ENCODE results near the gene S100A8.

S100A8 gene

DNA sequence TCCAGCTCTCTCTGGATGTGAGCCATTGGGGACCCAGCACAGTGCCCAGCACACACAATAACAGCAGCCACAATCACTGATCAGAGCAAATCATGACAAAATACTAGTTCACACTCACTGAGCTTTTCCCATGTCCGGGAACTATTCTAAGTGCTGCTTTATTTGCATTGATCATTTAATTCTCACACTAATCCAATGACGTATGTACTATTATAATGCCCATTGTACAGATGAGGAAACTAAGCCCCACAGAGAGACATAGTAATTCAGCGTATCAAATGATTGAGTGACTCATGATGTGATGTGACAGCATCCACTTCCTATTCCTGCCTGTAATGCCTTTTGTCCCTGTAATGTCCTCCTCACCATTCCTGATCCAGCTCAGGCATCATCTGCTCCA lies 1.9 kb upstream of the S100A8 start:
- TF ChIP-seq, protein P1, sequence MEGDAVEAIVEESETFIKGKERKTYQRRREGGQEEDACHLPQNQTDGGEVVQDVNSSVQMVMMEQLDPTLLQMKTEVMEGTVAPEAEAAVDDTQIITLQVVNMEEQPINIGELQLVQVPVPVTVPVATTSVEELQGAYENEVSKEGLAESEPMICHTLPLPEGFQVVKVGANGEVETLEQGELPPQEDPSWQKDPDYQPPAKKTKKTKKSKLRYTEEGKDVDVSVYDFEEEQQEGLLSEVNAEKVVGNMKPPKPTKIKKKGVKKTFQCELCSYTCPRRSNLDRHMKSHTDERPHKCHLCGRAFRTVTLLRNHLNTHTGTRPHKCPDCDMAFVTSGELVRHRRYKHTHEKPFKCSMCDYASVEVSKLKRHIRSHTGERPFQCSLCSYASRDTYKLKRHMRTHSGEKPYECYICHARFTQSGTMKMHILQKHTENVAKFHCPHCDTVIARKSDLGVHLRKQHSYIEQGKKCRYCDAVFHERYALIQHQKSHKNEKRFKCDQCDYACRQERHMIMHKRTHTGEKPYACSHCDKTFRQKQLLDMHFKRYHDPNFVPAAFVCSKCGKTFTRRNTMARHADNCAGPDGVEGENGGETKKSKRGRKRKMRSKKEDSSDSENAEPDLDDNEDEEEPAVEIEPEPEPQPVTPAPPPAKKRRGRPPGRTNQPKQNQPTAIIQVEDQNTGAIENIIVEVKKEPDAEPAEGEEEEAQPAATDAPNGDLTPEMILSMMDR (IDR thresholded peaks at IDR 0.05; ENCODE audit: low read depth, low read length, missing control alignments): no peak
- in situ Hi-C loops (cut with HindIII; ENCODE audit: low sequenced_read_pairs): no loop called here
- no peak for DNase-seq (ENCODE audit: low read depth)
- no peak overlapping the region for H3K4me3 ChIP-seq (ENCODE audit: low read depth, low read length)

DNA sequence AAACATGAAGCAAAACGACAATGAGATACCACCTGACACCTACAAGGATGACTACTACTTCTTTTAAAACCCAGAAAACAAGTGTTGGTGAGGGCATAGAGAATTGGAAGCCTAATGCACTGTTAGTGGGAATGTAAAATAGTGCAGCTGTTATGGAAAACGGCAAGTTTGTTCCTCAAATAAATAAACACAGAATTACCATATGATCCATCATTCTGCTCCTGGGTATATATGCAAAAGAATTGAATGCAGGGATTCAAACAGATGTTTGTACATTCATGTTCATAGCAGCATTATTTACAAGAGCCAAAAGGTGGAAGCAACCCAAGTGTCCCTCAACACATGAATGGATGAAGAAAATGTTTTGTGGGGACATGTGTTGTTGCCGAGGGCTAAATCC lies 1.4 kb upstream of the S100A8 start:
- in situ Hi-C loops (cut with HindIII; ENCODE audit: low sequenced_read_pairs): no loop called here

DNA sequence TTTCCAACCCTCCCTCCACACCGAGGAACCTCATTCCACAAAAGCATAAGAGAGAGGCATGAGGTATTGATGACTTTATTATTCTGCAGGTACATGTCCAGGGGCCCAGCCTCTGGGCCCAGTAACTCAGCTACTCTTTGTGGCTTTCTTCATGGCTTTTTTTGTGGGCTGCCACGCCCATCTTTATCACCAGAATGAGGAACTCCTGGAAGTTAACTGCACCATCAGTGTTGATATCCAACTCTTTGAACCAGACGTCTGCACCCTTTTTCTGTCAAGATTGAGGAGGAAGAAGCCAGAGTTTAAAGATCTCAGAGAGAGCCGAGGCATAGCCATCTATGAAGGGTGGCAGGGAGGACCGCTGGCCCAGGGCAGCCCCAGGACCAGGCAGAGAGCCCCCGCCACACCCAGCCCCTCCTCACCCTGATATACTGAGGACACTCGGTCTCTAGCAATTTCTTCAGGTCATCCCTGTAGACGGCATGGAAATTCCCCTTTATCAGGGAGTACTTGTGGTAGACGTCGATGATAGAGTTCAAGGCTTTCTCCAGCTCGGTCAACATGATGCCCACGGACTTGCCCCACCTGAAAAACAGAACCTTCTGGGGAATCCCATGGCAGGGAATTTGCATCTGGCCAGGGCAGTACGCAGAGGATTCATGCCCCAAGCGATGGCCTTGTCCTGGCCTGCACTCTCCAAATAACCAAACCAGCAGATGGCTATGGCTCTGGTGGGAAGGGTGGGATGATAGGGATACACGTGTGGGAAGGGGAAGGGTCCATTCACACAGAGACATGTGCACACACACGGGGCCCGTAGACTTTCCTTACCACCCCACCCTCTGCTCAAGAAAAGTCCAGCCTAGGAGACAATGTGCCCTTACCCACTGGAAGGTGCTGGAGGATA lies 647 bp downstream of the S100A8 start:
- in situ Hi-C loops (cut with HindIII; ENCODE audit: low sequenced_read_pairs): no loop called here
- DNase-seq (ENCODE audit: low read depth): no peak
- TF ChIP-seq, protein P1 (IDR thresholded peaks at IDR 0.05; ENCODE audit: low read depth, low read length, missing control alignments): no peak
- no peak overlapping the region for H3K4me3 ChIP-seq (ENCODE audit: low read depth, low read length)

More for the DNA sequence above, 1.4 kb upstream of the S100A8 start:
- DNase-seq (ENCODE audit: low read depth): no peak
- no peak overlapping the region for H3K4me3 ChIP-seq (ENCODE audit: low read depth, low read length)
- TF ChIP-seq, protein P1 (IDR thresholded peaks at IDR 0.05; ENCODE audit: low read depth, low read length, missing control alignments): no peak

DNA sequence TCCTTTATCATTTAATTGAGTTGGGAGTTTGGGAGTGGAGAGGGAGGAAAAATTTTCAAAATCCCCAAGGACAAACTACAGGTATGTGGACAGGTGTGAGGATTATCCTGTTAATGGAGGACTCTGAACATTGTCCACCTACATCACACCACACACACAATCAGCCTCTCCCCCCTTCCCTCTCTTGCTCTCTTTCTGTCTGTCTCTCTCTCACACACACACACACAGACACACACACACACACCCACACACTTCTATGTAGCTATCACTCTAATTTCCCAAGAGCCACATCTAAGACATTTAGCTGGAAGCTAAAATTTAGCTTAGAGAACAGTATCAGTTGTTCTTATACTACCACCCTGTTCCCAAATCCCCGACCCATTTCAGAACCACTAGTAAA lies 1.5 kb downstream of the S100A8 start:
- in situ Hi-C loops (cut with HindIII; ENCODE audit: low sequenced_read_pairs): no loop called here
- DNase-seq (ENCODE audit: low read depth): no peak
- H3K4me3 ChIP-seq (ENCODE audit: low read depth, low read length): no peak overlapping the region
- TF ChIP-seq, protein P1 (IDR thresholded peaks at IDR 0.05; ENCODE audit: low read depth, low read length, missing control alignments): no peak

DNA sequence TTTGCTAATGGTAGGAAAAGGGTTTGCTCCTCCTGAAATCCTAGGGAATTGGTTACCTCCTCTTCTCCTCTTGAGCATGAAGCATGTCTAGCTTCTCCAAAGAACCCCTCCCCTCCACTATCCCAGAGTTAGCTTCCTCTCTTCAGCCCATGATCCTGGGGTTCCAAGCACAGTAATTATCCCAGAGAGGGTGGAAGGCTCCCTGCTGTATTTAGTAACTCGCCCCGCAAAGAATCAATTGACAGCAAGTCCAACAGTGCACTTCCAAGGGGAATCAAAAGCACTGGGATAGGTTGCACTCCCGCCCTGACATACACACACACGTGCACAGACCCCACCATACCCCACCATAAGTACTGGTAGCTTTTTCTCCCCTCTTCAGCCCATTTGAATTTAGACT lies 3.1 kb downstream of the S100A8 start:
- no peak for DNase-seq (ENCODE audit: low read depth)
- in situ Hi-C loops (cut with HindIII; ENCODE audit: low sequenced_read_pairs): no loop called here
- TF ChIP-seq, protein P1 (IDR thresholded peaks at IDR 0.05; ENCODE audit: low read depth, low read length, missing control alignments): no peak
- H3K4me3 ChIP-seq (ENCODE audit: low read depth, low read length): no peak overlapping the region

DNA sequence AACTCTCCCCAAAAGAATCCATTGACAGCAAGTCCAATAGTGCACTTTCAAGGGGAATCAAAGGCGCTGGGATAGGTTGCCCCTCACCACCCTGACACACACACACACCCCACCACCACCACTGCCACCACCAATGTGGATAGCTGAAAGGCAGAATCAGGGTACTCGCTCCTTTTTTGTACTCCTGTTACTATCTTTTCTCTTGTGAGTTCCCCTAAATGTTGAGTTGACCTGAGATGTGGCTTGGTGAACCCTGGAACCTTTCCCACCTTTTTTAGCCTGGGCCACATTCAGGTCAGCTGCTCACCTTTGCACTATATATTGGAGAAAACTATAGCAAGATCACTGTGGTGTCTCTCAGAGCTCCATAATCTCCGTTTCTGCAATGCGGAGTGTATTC lies 3.9 kb downstream of the S100A8 start:
- no peak for DNase-seq (ENCODE audit: low read depth)
- TF ChIP-seq, protein P1 (IDR thresholded peaks at IDR 0.05; ENCODE audit: low read depth, low read length, missing control alignments): no peak
- no peak overlapping the region for H3K4me3 ChIP-seq (ENCODE audit: low read depth, low read length)
- in situ Hi-C loops (cut with HindIII; ENCODE audit: low sequenced_read_pairs): no loop called here

All from astrocyte of the cerebellum (primary cell).